ENCODE data around the gene TIGD1.

- TF ChIP-seq CTCF (IDR thresholded peaks at IDR 0.05) (no peak), EZH2 (IDR thresholded peaks at IDR 0.05) (no peak)
These were observed 47.9 kb upstream of the TIGD1 start for GRCh38 chr2:232598293-232598692.
